DOHH2 (cell line): ENCODE data around the gene VPS33A.

ENCODE experiments used
- CTCF ChIP-seq: fragments of 200-600 bp; sonication (generic); IDR thresholded peaks from one replicate; pipeline ENCODE4 v1.5.1; 2014; ENCODE audit warnings: antibody characterized with exemption, mild to moderate bottlenecking, low read depth, low read length; ENCODE audit not compliant: poor library complexity, severe bottlenecking
- EZH2phosphoT487 ChIP-seq: fragments of 200-600 bp; sonication (generic); IDR thresholded peaks from 2 replicates; pipeline ENCODE4 v1.6.1; 2017; ENCODE audit warnings: borderline replicate concordance, mild to moderate bottlenecking, antibody characterized with exemption, low read length, moderate library complexity, mixed read lengths

- TF ChIP-seq CTCF (no peak), EZH2phosphoT487 (no peak)
Measured at GRCh38 chr12:122309564-122310121, 43.3 kb upstream of the VPS33A start.
